ENCODE results near the gene ZNF837. TPM values are rescaled to one million over a fixed set of nuclear protein-coding genes. Genes with fewer than 3 reads are reported as not detected.

ZNF837 gene
- total RNA-seq (1 to 10 TPM; 1.4 to 4.3 (median 2.4) TPM), polyA plus RNA-seq (10 to 100 TPM in 1 of 2 donors, 1 to 10 TPM in 1; 6.9 to 15.6 TPM), total RNA-seq (2.8 reads per million, percentile 15 among the genes with 10 or more reads in this experiment)

- peak within 1 kb of the TSS; percentile 97 for H3K4me3 ChIP-seq (ENCODE audit: low read length)
- Mint-ChIP-seq H3K36me3 (peaks cover 0 to 2% (median 0%) of the 10 kb centered on the region in 5 donors), H3K9me3 (no peaks in the 10 kb centered on the region), H3K4me1 (peaks cover 22 to 40% (median 33%) of the 10 kb centered on the region in 7 donors), H3K27me3 (no peaks in the 10 kb centered on the region), H3K27ac (peak within 1 kb of the TSS; percentile 93 to 97 (median 97)), H3K4me3 (peak within 1 kb of the TSS; percentile 87 to 98 (median 91))
- H3K27me3 ChIP-seq (ENCODE audit: control insufficient read depth in 2 of 2, insufficient read depth in 2 of 2, low read length in 2 of 2): no peaks in the 10 kb centered on the region
- H3K9me3 ChIP-seq (ENCODE audit: control insufficient read depth in 2 of 3, low read length in 3 of 3): no peaks in the 10 kb centered on the region
- CTCF ChIA-PET: no interaction called here
- DNase-seq: peak; percentile 90 to 100 (median 98)
- ATAC-seq: peak; percentile 93
- intact Hi-C loops (cut with micrococcal nuclease): loop anchor here (1.0 to 10.0 kb wide), 23 partner anchors 19 to 1100 kb away; partner anchors contain the start of genes ERVK3-1 (in 2 of the 2), ZNF132 (in 2 of the 2), ZNF274 (in 2 of the 2) and ZNF324 (in 2 of the 2)
- no peaks in the 10 kb centered on the region for H3K36me3 ChIP-seq (ENCODE audit: control insufficient read depth in 2 of 3, insufficient read depth in 3 of 3, low read length in 3 of 3)
- H3K4me1 ChIP-seq (ENCODE audit: control insufficient read depth in 2 of 2, insufficient read depth in 2 of 2, low read length in 2 of 2): peaks cover 21 to 25% of the 10 kb centered on the region in 2 donors
- POLR2A ChIA-PET: interaction anchor here (0.5 to 3.5 kb wide), 14 partner anchors 10 to 699 kb away, joined by 3 to 34 read pairs (median 4); partner anchors contain the start of genes TRIM28, ZNF132, ZNF497 and ZNF551
- H3K27ac ChIP-seq (ENCODE audit: low read depth, low read length): peak within 1 kb of the TSS; percentile 96
Measured at GRCh38 chr19:58380662-58381459, at the start of gene ZNF837. ZNF837 (minus strand) TSS chr19:58381030; CDS start chr19:58369332, 11,698 bp downstream.

GRCh38 chr19:58429745-58430144 is 48.9 kb upstream of the ZNF837 start:
- Histone ChIP-seq H3K4me3 (ENCODE audit: low read length) (no peak overlapping the region), H3K27me3 (ENCODE audit: control insufficient read depth in 2 of 2, insufficient read depth in 2 of 2, low read length in 2 of 2) (no peaks in the 10 kb centered on the region), H3K27ac (ENCODE audit: low read depth, low read length) (no peak overlapping the region), H3K36me3 (ENCODE audit: control insufficient read depth in 2 of 3, insufficient read depth in 3 of 3, low read length in 3 of 3) (peaks cover 4 to 23% (median 5%) of the 10 kb centered on the region in 3 experiments), H3K9me3 (ENCODE audit: control insufficient read depth in 2 of 3, low read length in 3 of 3) (peaks cover 23 to 68% (median 43%) of the 10 kb centered on the region in 3 experiments), H3K4me1 (ENCODE audit: control insufficient read depth in 2 of 2, insufficient read depth in 2 of 2, low read length in 2 of 2) (no peaks in the 10 kb centered on the region)
- H3K9me3 Mint-ChIP-seq: peaks cover 0 to 75% (median 62%) of the 10 kb centered on the region in 11 donors
- no peak for DNase-seq
- POLR2A ChIA-PET: interaction anchor here (0.6 kb wide), 1 partner anchor 21 kb away, joined by 3 read pairs; no protein-coding TSS in a partner anchor
- H3K36me3 Mint-ChIP-seq: peaks cover 8 to 50% (median 30%) of the 10 kb centered on the region in 5 donors
- no peaks in the 10 kb centered on the region for H3K27me3 Mint-ChIP-seq
- no peaks in the 10 kb centered on the region for H3K4me1 Mint-ChIP-seq
- H3K4me3 Mint-ChIP-seq: no peak overlapping the region
- CTCF ChIA-PET: interaction anchor here (0.7 kb wide), 1 partner anchor 541 kb away, joined by 4 read pairs; no protein-coding TSS in a partner anchor
- ATAC-seq: no peak
- intact Hi-C loops (cut with micrococcal nuclease): no loop called here
- H3K27ac Mint-ChIP-seq: no peak overlapping the region

- H3K4me3 Mint-ChIP-seq: no peak overlapping the region
Measured at GRCh38 chr19:58428617-58429016, 47.8 kb upstream of the ZNF837 start.

GRCh38 chr19:58417071-58417470 is 36.2 kb upstream of the ZNF837 start:
- Histone ChIP-seq H3K4me1 (ENCODE audit: control insufficient read depth in 2 of 2, insufficient read depth in 2 of 2, low read length in 2 of 2) (no peaks in the 10 kb centered on the region), H3K27ac (ENCODE audit: low read depth, low read length) (no peak overlapping the region), H3K9me3 (ENCODE audit: control insufficient read depth in 2 of 3, low read length in 3 of 3) (no peaks in the 10 kb centered on the region), H3K36me3 (ENCODE audit: control insufficient read depth in 2 of 3, insufficient read depth in 3 of 3, low read length in 3 of 3) (peaks cover 5 to 26% (median 6%) of the 10 kb centered on the region in 3 experiments), H3K27me3 (ENCODE audit: control insufficient read depth in 2 of 2, insufficient read depth in 2 of 2, low read length in 2 of 2) (no peaks in the 10 kb centered on the region), H3K4me3 (ENCODE audit: low read length) (no peak overlapping the region)
- Mint-ChIP-seq H3K36me3 (peaks cover 16 to 56% (median 48%) of the 10 kb centered on the region in 5 donors), H3K27me3 (no peaks in the 10 kb centered on the region), H3K9me3 (peaks cover 0 to 25% (median 0%) of the 10 kb centered on the region in 11 donors), H3K27ac (no peak overlapping the region), H3K4me3 (no peak overlapping the region), H3K4me1 (peaks cover 0 to 4% (median 0%) of the 10 kb centered on the region in 7 donors)
- POLR2A ChIA-PET: no interaction called here
- ATAC-seq: no peak
- no peak for DNase-seq
- intact Hi-C loops (cut with micrococcal nuclease): no loop called here
- CTCF ChIA-PET: no interaction called here

More at GRCh38 chr19:58428617-58429016, 47.8 kb upstream of the ZNF837 start:
- Histone ChIP-seq H3K4me3 (ENCODE audit: low read length) (no peak overlapping the region), H3K4me1 (ENCODE audit: control insufficient read depth in 2 of 2, insufficient read depth in 2 of 2, low read length in 2 of 2) (no peaks in the 10 kb centered on the region), H3K9me3 (ENCODE audit: control insufficient read depth in 2 of 3, low read length in 3 of 3) (peaks cover 13 to 56% (median 32%) of the 10 kb centered on the region in 3 experiments), H3K27ac (ENCODE audit: low read depth, low read length) (no peak overlapping the region), H3K27me3 (ENCODE audit: control insufficient read depth in 2 of 2, insufficient read depth in 2 of 2, low read length in 2 of 2) (no peaks in the 10 kb centered on the region), H3K36me3 (ENCODE audit: control insufficient read depth in 2 of 3, insufficient read depth in 3 of 3, low read length in 3 of 3) (peaks cover 0 to 12% (median 0%) of the 10 kb centered on the region in 3 experiments)
- no peak for DNase-seq
- ChIA-PET POLR2A (no interaction called here), CTCF (no interaction called here)
- Mint-ChIP-seq H3K27me3 (no peaks in the 10 kb centered on the region), H3K4me1 (no peaks in the 10 kb centered on the region), H3K27ac (no peak overlapping the region), H3K9me3 (peaks cover 0 to 64% (median 53%) of the 10 kb centered on the region in 11 donors), H3K36me3 (peaks cover 0 to 40% (median 18%) of the 10 kb centered on the region in 5 donors)
- intact Hi-C loops (cut with micrococcal nuclease): no loop called here
- ATAC-seq: no peak

- no peaks in the 10 kb centered on the region for H3K27me3 Mint-ChIP-seq
- DNase-seq (no peak), ATAC-seq (no peak)
- H3K4me3 Mint-ChIP-seq: no peak overlapping the region
- ChIA-PET POLR2A (interaction anchor here (0.6 to 1.4 kb wide), 2 partner anchors 35 to 49 kb away, joined by 3 to 4 read pairs; partner anchors contain the start of gene ZNF837), CTCF (no interaction called here)
- H3K27me3 ChIP-seq (ENCODE audit: control insufficient read depth in 2 of 2, insufficient read depth in 2 of 2, low read length in 2 of 2): no peaks in the 10 kb centered on the region
- H3K36me3 Mint-ChIP-seq: peaks cover 16 to 54% (median 47%) of the 10 kb centered on the region in 5 donors
- H3K4me1 Mint-ChIP-seq: peaks cover 0 to 4% (median 0%) of the 10 kb centered on the region in 7 donors
- peaks cover 0 to 23% (median 0%) of the 10 kb centered on the region in 11 donors for H3K9me3 Mint-ChIP-seq
- H3K27ac ChIP-seq (ENCODE audit: low read depth, low read length): no peak overlapping the region
- no peak overlapping the region for H3K27ac Mint-ChIP-seq
- no peaks in the 10 kb centered on the region for H3K9me3 ChIP-seq (ENCODE audit: control insufficient read depth in 2 of 3, low read length in 3 of 3)
- H3K4me3 ChIP-seq (ENCODE audit: low read length): no peak overlapping the region
- intact Hi-C loops (cut with micrococcal nuclease): no loop called here
- H3K36me3 ChIP-seq (ENCODE audit: control insufficient read depth in 2 of 3, insufficient read depth in 3 of 3, low read length in 3 of 3): peaks cover 5 to 26% (median 6%) of the 10 kb centered on the region in 3 experiments
- H3K4me1 ChIP-seq (ENCODE audit: control insufficient read depth in 2 of 2, insufficient read depth in 2 of 2, low read length in 2 of 2): no peaks in the 10 kb centered on the region
Measured at GRCh38 chr19:58416604-58417003, 35.8 kb upstream of the ZNF837 start.

GRCh38 chr19:58409010-58409790 is 28.4 kb upstream of the ZNF837 start:
- H3K4me3 Mint-ChIP-seq: peak overlapping the region; percentile 82 to 98 (median 95)
- no peaks in the 10 kb centered on the region for H3K27me3 ChIP-seq (ENCODE audit: control insufficient read depth in 2 of 2, insufficient read depth in 2 of 2, low read length in 2 of 2)
- ChIA-PET POLR2A (interaction anchor here (0.7 to 1.4 kb wide), 15 partner anchors 9 to 1120 kb away, joined by 3 to 8 read pairs (median 4); partner anchors contain the start of genes RPS5, ZBTB45, ZNF132 and ZNF324B), CTCF (no interaction called here)
- H3K36me3 Mint-ChIP-seq: peaks cover 0 to 10% (median 4%) of the 10 kb centered on the region in 5 donors
- peaks cover 5 to 45% (median 30%) of the 10 kb centered on the region in 7 donors for H3K4me1 Mint-ChIP-seq
- H3K27me3 Mint-ChIP-seq: no peaks in the 10 kb centered on the region
- H3K27ac Mint-ChIP-seq: peak overlapping the region; percentile 7 to 93 (median 78)
- DNase-seq (peak in 1 of 9 donors; percentile 37), ATAC-seq (no peak)
- intact Hi-C loops (cut with micrococcal nuclease): loop anchor here (2.0 to 10.0 kb wide), 4 partner anchors 62 to 594 kb away; partner anchors contain the start of genes ZNF552 (in 1 of the 2) and ZNF8 (in 1 of the 2)
- no peaks in the 10 kb centered on the region for H3K9me3 Mint-ChIP-seq
- peaks cover 0 to 5% (median 0%) of the 10 kb centered on the region in 3 experiments for H3K36me3 ChIP-seq (ENCODE audit: control insufficient read depth in 2 of 3, insufficient read depth in 3 of 3, low read length in 3 of 3)
- peak overlapping the region; percentile 87 for H3K27ac ChIP-seq (ENCODE audit: low read depth, low read length)
- H3K4me3 ChIP-seq (ENCODE audit: low read length): peak overlapping the region; percentile 96
- peaks cover 12 to 15% of the 10 kb centered on the region in 2 donors for H3K4me1 ChIP-seq (ENCODE audit: control insufficient read depth in 2 of 2, insufficient read depth in 2 of 2, low read length in 2 of 2)
- no peaks in the 10 kb centered on the region for H3K9me3 ChIP-seq (ENCODE audit: control insufficient read depth in 2 of 3, low read length in 3 of 3)

Measured in naive thymus-derived CD4-positive, alpha-beta T cell (primary cell).